ENCODE measurements around the gene ZP1. TPM values are rescaled to one million over a fixed set of nuclear protein-coding genes. Genes with fewer than 3 reads are reported as not detected.

ZP1 gene
- total RNA-seq, 1 experiment from 2014 or later = not detected

- TF ChIP-seq ARID4B (CRISPR knock-in tag; IDR thresholded peaks at IDR 0.05; ENCODE audit: borderline replicate concordance) (no peak), GRHL2 (CRISPR knock-in tag; IDR thresholded peaks at IDR 0.05; ENCODE audit: insufficient replicate concordance, severe bottlenecking) (no peak), NFE2L1 (CRISPR knock-in tag; IDR thresholded peaks at IDR 0.05) (no peak), MYBL2 (CRISPR knock-in tag; IDR thresholded peaks at IDR 0.05) (no peak), CDX4 (CRISPR knock-in tag; IDR thresholded peaks at IDR 0.05; ENCODE audit: borderline replicate concordance) (no peak)
These were observed 36.7 kb upstream of the ZP1 start (continued) for GRCh38 chr11:60830478-60831142.

- H3K36me3 Mint-ChIP-seq = no peaks in the 10 kb centered on the region
- ChIA-PET POLR2A (interaction anchor here (0.8 kb wide), 1 partner anchor 56 kb away, joined by 3 read pairs; no protein-coding TSS in a partner anchor), CTCF (interaction anchor here (0.5 to 7.6 kb wide), 33 partner anchors 9 to 314 kb away, joined by 3 to 277 read pairs (median 5); partner anchors contain the start of genes PRPF19, PTGDR2, TMEM109 and ZP1)
- H3K9me3 Mint-ChIP-seq = no peaks in the 10 kb centered on the region
- H3K27me3 Mint-ChIP-seq (ENCODE audit: low read depth) = peaks cover 11% of the 10 kb centered on the region
- no peak for TF ChIP-seq ZNF263 (CRISPR knock-in tag; IDR thresholded peaks at IDR 0.05; ENCODE audit: low read depth)
- TF ChIP-seq JUN (CRISPR knock-in tag; IDR thresholded peaks at IDR 0.05) = no peak
- no peak for TF ChIP-seq NFATC4 (CRISPR knock-in tag; IDR thresholded peaks at IDR 0.05)
- TF ChIP-seq SMAD4 (CRISPR knock-in tag; IDR thresholded peaks at IDR 0.05) = no peak
- peak; percentile 90 for TF ChIP-seq CTCF (IDR thresholded peaks at IDR 0.05)
- TF ChIP-seq NR3C1 (CRISPR knock-in tag; conservative IDR thresholded peaks at IDR 0.05; ENCODE audit: low read depth) = no peak
- H3K27ac Mint-ChIP-seq = no peak overlapping the region
- no peaks in the 10 kb centered on the region for H3K4me1 Mint-ChIP-seq
- DNase-seq (ENCODE audit: low spot score) (peak; percentile 83), ATAC-seq (peak; percentile 95)
- H3K4me3 Mint-ChIP-seq = peak overlapping the region; percentile 22; the same call in 1 of the 2 replicates
These were observed 36.2 kb upstream of the ZP1 start for GRCh38 chr11:60831143-60831500.

GRCh38 chr11:60831501-60832079, 35.8 kb upstream of the ZP1 start:
- Mint-ChIP-seq H3K9me3 (no peaks in the 10 kb centered on the region), H3K4me3 (no peak overlapping the region), H3K27ac (no peak overlapping the region), H3K27me3 (ENCODE audit: low read depth) (peaks cover 11% of the 10 kb centered on the region), H3K36me3 (no peaks in the 10 kb centered on the region), H3K4me1 (no peaks in the 10 kb centered on the region)
- CTCF ChIA-PET = interaction anchor here (0.6 to 7.6 kb wide), 29 partner anchors 8 to 313 kb away, joined by 3 to 277 read pairs (median 5); partner anchors contain the start of genes PRPF19, PTGDR2, TMEM109 and ZP1
- DNase-seq (ENCODE audit: low spot score) (no peak), ATAC-seq (no peak)
- POLR2A ChIA-PET = interaction anchor here (0.8 kb wide), 1 partner anchor 56 kb away, joined by 3 read pairs; no protein-coding TSS in a partner anchor
- TF ChIP-seq OVOL2 (CRISPR knock-in tag; IDR thresholded peaks at IDR 0.05; ENCODE audit: borderline replicate concordance) (no peak), ZNF219 (CRISPR knock-in tag; IDR thresholded peaks at IDR 0.05; ENCODE audit: borderline replicate concordance) (no peak), JAZF1 (CRISPR knock-in tag; IDR thresholded peaks at IDR 0.05) (no peak), STAT6 (CRISPR knock-in tag; conservative IDR thresholded peaks at IDR 0.05; ENCODE audit: low read depth) (no peak), ESRRA (CRISPR knock-in tag; IDR thresholded peaks at IDR 0.05; ENCODE audit: borderline replicate concordance) (no peak), GTF2I (CRISPR knock-in tag; conservative IDR thresholded peaks at IDR 0.05) (no peak), ATF1 (CRISPR knock-in tag; IDR thresholded peaks at IDR 0.05) (no peak), JUN (CRISPR knock-in tag; IDR thresholded peaks at IDR 0.05) (no peak), ZNF396 (CRISPR knock-in tag; IDR thresholded peaks at IDR 0.05; ENCODE audit: borderline replicate concordance) (no peak), ZNF416 (CRISPR knock-in tag; IDR thresholded peaks at IDR 0.05) (no peak), PRRX2 (CRISPR knock-in tag; IDR thresholded peaks at IDR 0.05) (no peak), HMGXB4 (CRISPR knock-in tag; IDR thresholded peaks at IDR 0.05) (no peak)
